Measurements from ENCODE around the gene RNF113B. TPM values are rescaled to one million over a fixed set of nuclear protein-coding genes. Genes with fewer than 3 reads are reported as not detected.

Gene RNF113B
- total RNA-seq (2014; rRNA removed; shearing (Covaris generic)), result not detected in 2 replicates
- not detected in 2 replicates for polyA plus RNA-seq (2014; cell fraction: nucleus; rRNA removed)

DNA sequence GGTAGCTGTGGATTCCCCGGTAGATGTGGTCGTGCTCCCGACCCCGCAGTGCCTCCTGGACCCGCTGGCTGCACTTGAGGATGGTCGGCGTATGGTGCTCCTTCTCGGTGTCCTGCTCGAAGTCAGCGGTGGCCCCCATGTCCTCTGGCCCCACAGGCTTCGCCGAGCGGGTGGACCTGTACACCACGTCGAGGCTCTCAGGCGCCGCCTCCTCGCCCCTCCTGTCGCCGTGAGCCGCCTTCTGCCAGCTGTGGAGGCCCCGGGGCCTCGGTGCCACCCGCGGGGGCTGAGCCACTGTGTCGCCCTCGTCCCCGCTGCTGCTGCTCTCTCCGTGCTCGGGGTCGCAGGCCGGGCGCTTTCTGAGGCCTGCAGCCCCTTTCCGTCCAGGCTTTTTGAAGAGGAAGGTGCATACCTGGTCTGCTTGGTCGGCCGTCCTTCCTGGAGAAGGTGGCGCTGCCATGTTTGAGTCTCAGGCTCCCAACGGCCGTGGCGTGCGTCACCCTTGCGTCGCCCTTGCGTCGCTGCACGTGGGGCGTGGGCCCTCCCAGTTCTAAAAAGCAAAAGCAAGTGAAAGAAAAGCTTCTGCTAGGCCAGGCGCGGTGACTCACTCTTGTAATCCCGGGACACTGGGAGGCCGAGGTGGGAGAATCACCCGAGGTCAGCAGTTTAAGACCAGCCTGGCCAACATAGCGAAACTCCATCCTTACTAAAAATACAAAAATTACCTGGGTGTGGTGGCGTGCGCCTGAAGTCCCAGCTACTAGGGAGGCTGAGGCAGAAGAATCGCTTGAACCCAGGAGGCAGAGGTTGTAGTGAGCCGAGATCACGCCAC lies at the start of gene RNF113B:
Gene RNF113B, minus strand, starts transcription at position 493 of the 832 bp plus-strand sequence. Its CDS starts 33 bp downstream, at position 460.
- no peak for DNase-seq (ENCODE audit: extremely low read depth, low read depth)

GRCh38 chr13:98226496-98226895 lies 49.4 kb upstream of the RNF113B start:
- DNase-seq (ENCODE audit: extremely low read depth, low read depth), result no peak

DNA sequence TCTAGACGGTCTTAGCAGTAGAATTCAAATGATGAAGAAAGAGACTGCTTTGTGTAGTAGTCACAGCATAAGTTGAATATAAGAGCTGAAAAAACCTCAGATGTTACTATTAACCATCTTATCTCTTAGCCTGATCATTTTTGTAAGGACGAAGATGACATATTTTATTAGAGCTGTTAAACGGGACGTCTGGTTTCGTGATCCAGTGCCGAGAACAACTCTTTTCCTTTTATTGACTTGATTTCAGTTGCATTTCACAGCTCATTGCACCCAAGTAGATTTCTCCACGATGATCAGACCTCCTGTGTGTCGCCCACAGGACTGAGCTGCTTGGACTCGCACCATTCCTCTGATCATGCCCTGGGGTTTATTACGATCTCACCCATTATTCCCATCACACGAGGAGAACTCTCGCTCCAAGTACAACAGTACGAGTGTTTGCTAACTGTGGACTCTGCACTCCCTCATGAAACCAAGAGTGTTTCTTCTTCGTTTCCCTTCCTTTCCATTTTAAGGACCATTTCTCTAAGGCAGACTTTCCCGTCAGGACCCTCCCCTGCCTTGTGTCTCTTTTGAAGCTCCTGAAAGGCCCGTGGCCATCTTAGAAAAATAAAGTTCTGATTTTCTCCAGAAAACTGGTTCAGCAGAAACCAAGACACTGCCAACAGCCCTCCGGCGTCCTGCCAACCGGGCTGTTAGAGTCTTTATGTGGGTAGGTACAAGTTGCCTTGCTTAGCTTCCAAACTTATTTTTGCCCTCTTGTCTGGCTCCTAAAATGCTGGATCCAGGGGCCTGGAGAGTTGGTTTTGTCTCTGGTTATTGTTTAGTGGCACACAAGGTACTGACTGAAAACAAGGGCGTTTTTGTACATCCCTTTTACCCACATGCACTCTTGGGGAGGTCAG lies 48.2 kb upstream of the RNF113B start:
- DNase-seq (ENCODE audit: extremely low read depth, low read depth), result no peak

- no peak for DNase-seq (ENCODE audit: extremely low read depth, low read depth)
Observed at GRCh38 chr13:98224557-98224956, 47.5 kb upstream of the RNF113B start.

GRCh38 chr13:98223741-98224140 lies 46.7 kb upstream of the RNF113B start:
- no peak for DNase-seq (ENCODE audit: extremely low read depth, low read depth)

- no peak for DNase-seq (ENCODE audit: extremely low read depth, low read depth)
Observed at GRCh38 chr13:98222816-98223215, 45.7 kb upstream of the RNF113B start.

DNA sequence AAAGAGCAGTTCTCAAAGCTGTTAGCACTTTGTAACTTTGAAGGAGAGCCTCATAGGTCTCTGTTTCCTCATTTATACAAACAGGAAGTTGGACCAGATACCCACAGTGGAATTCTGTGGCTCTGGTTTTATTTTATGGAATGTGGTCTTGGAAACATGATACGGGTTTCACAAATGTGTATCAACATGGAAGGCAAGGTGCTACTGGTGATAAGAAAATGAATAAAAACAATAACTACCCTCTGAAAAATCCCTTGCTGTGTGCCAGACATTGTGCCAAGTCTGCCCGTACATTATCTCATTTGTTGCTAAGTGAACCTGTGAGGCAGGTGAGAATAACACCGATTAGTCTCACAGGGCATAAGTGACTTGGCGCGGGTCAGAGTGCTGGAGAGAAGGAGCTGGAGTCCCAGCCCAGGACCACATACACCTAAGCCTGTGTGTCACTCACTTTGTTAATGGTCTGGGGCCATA lies 45.0 kb upstream of the RNF113B start:
- DNase-seq (ENCODE audit: extremely low read depth, low read depth), result no peak

- DNase-seq (ENCODE audit: extremely low read depth, low read depth), result no peak
Observed at GRCh38 chr13:98221234-98221633, 44.2 kb upstream of the RNF113B start.

- DNase-seq (ENCODE audit: extremely low read depth, low read depth), result no peak
Observed at GRCh38 chr13:98220271-98220791, 43.3 kb upstream of the RNF113B start.

- DNase-seq (ENCODE audit: extremely low read depth, low read depth), result no peak
Observed at GRCh38 chr13:98219685-98220084, 42.6 kb upstream of the RNF113B start.

DNA sequence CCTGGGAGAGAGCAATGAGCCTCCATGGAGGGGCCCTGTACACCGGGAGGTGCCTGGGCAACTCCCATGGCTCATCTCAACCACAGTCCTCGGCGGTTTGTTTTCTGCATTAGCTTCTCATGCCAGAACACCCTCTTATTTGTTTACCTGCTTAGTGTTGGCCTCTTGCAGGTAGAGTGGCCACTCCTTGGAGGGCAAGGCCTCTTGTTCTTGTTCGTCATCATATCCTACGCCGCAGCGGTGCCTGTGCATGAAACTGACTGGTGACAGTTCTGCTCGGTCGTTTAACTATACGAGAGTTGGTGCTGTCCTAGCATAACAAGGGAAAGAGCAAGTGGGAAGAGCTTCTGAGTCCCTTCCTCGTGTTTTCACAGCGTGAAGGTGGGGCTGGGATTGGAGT lies 40.5 kb upstream of the RNF113B start:
- no peak for DNase-seq (ENCODE audit: extremely low read depth, low read depth)

- no peak for DNase-seq (ENCODE audit: extremely low read depth, low read depth)
Observed at GRCh38 chr13:98216711-98217285, 39.7 kb upstream of the RNF113B start.

DNA sequence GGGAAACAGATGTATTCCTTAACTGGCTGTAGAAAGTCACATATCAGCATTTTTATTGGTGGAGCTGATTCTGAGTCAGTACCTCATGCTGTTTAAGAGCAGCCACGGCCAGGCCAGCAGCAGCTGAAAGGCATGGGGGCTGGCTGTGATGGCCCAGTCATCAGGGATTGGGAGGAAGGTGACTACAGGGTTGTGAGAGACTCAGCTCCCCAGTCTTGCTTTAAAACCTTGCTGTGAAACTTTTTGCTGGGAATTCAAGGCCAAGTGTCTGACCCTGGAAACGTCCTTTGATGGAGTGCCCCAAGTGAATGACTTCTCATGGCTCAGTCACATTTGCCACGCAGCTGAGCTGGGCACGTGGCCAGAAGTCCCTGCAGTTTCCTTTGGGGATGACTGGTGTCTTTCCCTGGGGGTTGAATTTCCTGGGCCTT lies 39.1 kb upstream of the RNF113B start:
- no peak for DNase-seq (ENCODE audit: extremely low read depth, low read depth)

DNA sequence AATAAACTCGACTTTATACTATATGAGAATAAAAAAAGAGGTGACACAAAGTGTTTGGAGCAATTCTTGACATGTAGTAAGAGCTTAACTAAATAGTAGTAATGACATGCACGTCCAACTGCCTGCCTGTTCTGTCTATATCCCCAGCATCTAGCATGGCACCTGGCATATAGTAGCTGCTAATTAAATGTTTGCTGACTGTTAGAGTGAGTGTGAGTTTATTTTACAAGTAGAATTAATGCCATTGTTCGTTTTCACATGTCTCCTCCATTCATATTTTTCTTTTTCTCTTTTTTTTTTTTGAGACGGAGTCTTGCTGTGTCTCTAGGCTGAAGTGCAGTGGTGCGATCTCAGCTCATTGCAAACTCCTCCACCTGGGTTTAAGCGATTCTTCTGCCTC lies 38.4 kb upstream of the RNF113B start:
- DNase-seq (ENCODE audit: extremely low read depth, low read depth), result no peak

DNA sequence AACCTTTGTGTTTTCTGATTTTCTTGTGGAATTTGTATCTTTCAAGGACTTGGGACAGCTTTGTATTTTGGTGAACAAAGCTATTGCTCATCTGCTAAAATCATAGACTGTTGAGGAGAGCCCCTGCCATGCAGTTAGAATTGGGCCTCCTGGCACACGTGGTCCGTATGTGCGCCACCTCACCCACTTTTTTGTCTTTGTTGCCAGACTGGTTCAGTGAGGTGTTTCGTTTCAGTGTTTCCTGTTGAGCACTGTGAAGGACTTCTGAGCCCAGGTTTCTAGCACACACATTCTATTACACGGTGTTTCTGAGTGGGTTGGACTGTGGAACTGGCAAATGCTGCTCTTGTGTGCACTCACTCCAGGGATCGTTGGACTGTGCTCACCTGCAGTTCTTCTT lies 37.6 kb upstream of the RNF113B start:
- DNase-seq (ENCODE audit: extremely low read depth, low read depth), result no peak

GRCh38 chr13:98214008-98214643 lies 37.1 kb upstream of the RNF113B start:
- no peak for DNase-seq (ENCODE audit: extremely low read depth, low read depth)

DNA sequence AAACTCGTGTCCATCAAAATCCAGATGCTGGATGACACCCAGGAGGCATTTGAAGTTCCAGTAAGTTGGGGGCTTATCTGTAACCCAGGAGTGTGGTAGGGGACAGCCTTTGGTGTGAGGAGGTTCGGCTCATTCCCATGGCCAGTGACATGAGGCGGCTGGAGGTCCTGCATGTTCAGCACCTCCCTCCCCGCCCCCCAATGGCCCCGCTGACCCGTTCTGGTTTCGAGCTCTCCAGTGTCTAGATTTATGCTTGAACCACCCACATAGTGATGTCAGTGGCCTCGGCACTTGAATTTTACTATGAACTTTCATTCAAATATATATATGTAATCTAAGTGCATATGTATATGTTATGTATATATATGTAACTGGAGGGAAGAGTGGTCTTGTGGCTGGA lies 36.3 kb upstream of the RNF113B start:
- DNase-seq (ENCODE audit: extremely low read depth, low read depth), result no peak

- no peak for DNase-seq (ENCODE audit: extremely low read depth, low read depth)
Observed at GRCh38 chr13:98212763-98213162, 35.7 kb upstream of the RNF113B start.

DNA sequence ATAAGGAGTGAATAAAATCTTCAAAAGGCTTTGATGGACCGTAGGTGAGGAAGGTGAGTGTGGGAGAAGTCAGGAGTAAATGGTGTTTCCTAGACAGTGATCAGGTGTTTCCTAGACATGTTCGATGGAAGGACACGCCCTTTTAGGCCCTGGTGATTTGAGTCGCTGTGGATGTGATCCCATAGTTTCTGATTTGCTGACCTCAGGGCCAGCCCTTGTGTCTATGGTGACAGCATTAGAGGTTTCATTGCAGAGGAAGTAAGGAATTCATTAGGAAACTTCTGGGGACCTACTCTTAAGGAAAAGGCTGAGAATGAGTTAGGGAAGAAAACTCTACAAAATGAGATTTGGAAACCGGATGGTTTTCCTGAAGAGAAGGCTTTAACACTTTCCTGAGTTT lies 31.5 kb upstream of the RNF113B start:
- DNase-seq (ENCODE audit: extremely low read depth, low read depth), result no peak

DNA sequence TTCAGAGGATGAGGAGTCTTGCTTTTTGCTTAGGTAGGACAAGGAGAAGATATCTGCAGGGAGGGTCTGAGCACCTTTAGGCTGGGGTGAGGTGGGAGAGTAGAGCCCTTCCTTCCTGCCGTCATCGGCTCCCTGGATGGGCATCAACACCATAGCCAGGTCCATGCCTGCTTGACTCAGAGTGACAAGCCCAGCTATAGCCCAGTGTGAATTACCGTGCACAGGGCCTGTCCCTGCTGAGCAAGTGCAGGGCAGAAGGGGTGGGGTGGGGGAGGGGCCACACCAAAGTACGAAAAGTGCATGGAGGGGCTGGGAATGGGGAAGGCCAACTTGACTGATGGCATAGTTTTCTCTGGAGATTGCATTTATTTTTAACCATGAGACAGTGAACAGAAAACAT lies 30.3 kb upstream of the RNF113B start:
- no peak for DNase-seq (ENCODE audit: extremely low read depth, low read depth)

All from NCI-H460 (cell line).